T-helper 1 cell treated with Interleukin-12 subunit alpha and Interleukin-12 subunit beta and Interleukin-4 antibody, amounts not matched to agents 30 ng/mL and 1 ng/mL, for 36 hours (primary cell): ENCODE data around the gene QPRT. TPM values are rescaled to one million over a fixed set of nuclear protein-coding genes. Genes with fewer than 3 reads are reported as not detected.
"Not testable (repeated sequence)": the region's sequence is repeated elsewhere in the genome, so short reads cannot be mapped to it uniquely, and the experiment has no call there.

Experiments used
- intact Hi-C: fragments of 100-400 bp; cut with micrococcal nuclease; formaldehyde crosslinking; loops from one replicate; pipeline ENCODE4 v1.15.1; 2024
- total RNA-seq: library from RNA; stranded (reverse); gene quantifications from 2 replicates; pipeline ENCODE4 v1.2.3, GENCODE V29; 2022

Gene QPRT
- total RNA-seq, 1 donor from 2014 or later = 8.0 TPM

DNA sequence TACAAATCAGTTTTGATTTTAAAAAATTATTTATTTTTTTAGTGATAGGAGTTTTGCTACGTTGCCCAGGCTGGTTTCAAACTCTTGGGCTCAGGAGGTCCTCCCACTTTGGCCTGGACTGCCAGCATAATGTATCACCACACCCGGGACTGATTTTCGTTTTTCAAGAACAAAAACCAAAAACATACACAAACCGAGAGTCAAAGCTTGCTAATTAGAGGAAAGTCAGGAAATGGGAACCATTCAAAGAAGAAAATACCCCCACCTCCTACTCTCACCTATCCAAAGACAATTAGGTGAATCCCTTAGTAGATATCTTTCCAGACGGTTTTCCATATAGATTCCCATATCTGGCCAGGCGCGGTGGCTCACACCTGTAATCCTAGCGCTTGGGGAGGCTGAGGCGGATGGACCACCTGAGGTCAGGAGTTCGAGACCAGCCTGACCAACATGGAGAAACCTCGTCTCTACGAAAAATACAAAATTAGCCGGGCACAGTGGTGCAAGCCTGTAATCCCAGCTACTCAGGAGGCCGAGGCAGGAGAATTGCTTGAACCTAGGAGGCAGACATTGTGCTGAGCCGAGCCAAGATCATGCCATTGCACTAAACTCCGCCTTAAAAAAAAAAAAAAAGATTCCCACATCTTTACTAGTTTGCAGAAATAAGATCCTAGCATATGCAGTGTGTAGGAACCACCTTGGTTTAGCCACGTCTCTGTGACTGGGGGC is 16.8 kb upstream of the QPRT start:
- intact Hi-C loops = loop anchor here (5.0 kb wide), 1 partner anchor 35 kb away; no protein-coding TSS in a partner anchor

DNA sequence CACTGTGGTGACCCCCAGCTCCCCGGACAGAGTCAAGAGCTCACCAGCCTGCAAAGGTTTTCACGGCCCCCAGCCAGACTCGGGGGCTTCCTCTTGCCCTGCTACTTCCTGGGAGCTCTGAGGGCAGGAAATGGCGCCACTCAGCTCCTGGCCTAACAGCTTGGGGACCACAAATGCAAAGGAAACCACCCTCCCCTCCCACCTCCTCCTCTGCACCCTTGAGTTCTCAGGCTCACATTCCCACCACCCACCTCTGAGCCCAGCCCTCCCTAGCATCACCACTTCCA is 16.3 kb upstream of the QPRT start:
- intact Hi-C loops = loop anchor here (1.0 to 5.0 kb wide), 3 partner anchors 21 to 67 kb away; no protein-coding TSS in a partner anchor

DNA sequence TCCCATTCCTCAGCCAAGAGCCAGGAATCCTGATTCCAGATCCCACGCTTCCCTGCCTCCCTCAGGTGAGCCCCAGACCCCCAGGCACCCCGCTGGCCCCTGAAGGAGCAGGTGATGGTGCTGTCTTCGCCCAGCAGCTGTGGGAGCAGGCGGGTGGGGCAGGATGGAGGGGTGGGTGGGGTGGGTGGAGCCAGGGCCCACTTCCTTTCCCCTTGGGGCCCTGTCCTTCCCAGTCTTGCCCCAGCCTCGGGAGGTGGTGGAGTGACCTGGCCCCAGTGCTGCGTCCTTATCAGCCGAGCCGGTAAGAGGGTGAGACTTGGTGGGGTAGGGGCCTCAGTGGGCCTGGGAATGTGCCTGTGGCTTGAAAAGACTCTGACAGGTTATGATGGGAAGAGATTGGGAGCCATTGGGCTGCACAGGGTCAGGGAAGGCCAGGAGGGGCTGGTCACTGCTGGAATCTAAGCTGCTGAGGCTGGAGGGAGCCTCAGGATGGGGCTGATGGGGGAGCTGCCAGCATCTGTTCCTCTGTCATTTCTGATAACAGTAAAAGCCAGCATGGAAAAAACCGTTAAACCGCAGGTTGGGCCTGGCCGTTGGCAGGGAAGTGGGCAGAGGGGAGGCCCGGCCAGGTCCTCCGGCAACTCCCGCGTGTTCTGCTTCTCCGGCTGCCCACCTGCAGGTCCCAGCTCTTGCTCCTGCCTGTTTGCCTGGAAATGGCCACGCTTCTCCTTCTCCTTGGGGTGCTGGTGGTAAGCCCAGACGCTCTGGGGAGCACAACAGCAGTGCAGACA is 15.8 kb upstream of the QPRT start, which contains the start of gene SPN:
Gene SPN, plus strand, starts transcription at position 232 of the 791 bp plus-strand sequence. Its CDS starts 482 bp downstream, at position 714.
- intact Hi-C loops = loop anchor here (1.0 to 5.0 kb wide), 3 partner anchors 22 to 68 kb away; no protein-coding TSS in a partner anchor

DNA sequence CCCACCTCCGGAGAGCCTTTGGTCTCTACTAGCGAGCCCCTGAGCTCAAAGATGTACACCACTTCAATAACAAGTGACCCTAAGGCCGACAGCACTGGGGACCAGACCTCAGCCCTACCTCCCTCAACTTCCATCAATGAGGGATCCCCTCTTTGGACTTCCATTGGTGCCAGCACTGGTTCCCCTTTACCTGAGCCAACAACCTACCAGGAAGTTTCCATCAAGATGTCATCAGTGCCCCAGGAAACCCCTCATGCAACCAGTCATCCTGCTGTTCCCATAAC is 15.2 kb upstream of the QPRT start:
- intact Hi-C loops = loop anchor here (1.0 to 5.0 kb wide), 4 partner anchors 22 to 68 kb away; no protein-coding TSS in a partner anchor

DNA sequence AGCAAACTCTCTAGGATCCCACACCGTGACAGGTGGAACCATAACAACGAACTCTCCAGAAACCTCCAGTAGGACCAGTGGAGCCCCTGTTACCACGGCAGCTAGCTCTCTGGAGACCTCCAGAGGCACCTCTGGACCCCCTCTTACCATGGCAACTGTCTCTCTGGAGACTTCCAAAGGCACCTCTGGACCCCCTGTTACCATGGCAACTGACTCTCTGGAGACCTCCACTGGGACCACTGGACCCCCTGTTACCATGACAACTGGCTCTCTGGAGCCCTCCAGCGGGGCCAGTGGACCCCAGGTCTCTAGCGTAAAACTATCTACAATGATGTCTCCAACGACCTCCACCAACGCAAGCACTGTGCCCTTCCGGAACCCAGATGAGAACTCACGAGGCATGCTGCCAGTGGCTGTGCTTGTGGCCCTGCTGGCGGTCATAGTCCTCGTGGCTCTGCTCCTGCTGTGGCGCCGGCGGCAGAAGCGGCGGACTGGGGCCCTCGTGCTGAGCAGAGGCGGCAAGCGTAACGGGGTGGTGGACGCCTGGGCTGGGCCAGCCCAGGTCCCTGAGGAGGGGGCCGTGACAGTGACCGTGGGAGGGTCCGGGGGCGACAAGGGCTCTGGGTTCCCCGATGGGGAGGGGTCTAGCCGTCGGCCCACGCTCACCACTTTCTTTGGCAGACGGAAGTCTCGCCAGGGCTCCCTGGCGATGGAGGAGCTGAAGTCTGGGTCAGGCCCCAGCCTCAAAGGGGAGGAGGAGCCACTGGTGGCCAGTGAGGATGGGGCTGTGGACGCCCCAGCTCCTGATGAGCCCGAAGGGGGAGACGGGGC is 14.7 kb upstream of the QPRT start:
- intact Hi-C loops = loop anchor here (1.0 to 5.0 kb wide), 2 partner anchors 37 to 51 kb away; no protein-coding TSS in a partner anchor

DNA sequence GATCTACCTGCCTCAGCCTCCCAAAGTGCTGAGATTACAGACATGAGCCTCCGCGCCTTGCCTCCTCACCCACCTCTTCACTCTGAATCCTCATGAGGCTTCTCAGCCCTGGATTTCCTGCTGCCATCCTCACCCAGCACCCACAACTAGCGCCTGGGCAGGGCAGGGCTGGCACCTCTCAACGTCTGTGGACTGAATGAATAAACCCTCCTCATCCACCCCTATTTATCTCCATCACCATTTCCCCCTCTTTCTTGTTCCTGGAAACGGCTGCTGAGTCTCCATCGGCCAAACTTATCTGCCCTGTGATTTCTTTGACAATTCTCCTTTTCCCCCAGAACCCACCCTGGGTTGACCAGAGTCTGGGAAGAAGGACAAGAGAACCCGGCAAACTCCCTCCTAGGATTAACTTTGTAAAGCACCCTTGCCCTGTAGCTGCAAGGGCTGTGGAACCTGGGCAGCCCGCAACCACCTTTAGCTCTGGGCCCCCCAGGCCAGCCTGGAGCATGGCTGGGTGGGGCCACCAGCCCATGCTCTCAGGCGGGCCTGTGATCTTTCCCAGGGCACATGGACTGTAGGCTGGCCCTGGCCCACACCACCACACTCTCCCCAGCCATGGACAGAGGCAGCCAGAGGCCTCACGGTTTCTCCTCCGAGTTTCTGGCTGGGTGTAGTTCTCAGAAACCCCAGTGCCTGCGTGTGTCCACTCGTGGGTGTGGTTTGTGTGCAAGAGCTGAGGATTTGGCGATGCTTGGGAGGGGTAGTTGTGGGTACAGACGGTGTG is 13.5 kb upstream of the QPRT start:
- intact Hi-C loops = loop anchor here (1.0 kb wide), 1 partner anchor 11 kb away; no protein-coding TSS in a partner anchor

DNA sequence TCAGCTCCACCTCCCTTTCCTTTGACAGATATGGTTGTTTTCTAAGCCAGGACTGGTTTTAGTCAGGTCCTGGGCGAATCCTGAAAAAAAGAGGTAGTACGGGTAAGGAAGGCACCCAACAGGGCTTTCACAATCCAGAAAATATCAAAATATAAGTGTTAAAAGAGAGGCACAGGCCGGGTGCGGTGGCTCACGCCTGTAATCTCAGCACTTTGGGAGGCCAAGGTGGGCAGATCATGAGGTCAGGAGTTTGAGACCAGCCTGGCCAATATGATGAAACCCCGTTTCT is 11.7 kb upstream of the QPRT start:
- intact Hi-C loops = not testable (repeated sequence)

DNA sequence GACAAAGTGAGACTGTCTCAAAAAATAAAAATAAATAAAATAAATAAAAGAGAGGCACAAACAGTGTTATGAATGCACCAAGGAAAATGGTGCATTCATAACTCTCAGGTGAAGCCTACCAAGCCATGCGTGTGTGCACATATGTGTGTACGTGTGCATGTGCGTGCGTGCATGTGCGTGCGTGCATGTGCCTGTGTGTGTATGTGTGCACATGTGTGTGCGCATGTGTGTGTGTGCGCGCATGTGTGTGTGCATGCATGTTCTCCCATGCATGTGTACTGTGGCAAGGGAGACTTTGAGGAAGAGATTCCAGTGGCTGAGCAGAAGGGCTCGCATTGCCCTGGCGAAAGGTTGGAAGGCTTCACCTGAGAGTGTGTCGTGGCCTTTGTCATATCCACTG is 11.2 kb upstream of the QPRT start:
- intact Hi-C loops = no loop called here

DNA sequence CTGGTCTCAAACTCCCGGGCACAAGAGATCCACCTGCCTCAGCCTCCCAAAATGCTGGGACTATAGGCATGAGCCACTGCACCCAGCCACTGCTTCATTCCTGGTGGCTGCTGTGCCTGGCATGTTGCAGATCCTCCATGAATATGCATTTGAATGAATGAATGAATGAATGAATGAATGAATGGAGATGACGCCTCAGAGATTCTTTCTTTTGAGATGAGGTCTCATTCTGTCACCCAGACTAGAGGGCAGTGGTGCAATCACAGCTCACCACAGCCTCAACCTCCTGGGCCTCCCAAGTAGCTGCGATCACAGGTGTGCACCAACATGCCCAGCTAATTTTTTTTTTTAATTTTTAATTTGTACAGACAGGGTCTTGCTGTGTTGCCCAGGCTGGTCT is 10.7 kb upstream of the QPRT start:
- intact Hi-C loops = no loop called here

DNA sequence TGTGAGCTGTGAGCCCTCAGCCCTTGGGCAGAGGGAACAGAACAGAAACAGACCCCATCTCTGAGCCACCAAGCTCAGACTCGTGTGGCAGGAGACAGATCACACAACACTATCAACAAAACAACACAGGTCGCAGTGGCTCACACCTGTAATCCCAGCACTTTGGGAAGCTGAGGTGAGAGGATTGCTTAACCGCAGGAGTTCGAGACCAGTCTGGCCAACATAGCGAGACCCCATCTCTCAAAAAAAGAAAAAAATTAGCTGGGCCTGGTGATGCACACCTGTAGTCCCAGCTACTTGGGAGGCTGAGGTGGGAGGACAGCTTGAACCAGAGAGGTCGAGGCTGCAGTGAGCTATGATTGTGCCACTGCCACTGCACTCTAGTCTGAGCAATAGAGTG is 5.5 kb upstream of the QPRT start:
- intact Hi-C loops = no loop called here

DNA sequence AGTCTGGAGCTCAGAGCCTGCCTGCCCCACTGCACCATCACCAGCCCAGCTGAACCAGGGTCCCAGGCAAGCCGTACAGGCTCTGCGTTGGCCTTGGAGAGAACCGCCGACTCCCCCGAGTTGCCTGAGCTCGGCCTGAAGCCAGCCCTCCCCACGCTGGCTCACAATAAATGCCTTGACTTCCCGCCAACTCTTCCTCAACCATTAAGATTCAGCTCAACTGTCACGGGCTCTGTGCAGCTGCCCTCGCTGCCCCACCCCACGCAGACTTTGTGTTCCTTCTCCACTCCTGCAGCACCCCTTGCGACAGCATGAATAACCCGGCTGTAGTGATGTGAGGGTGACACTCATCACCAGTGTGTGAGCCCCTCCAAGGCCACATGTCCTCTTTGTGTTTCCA is 4.8 kb upstream of the QPRT start:
- intact Hi-C loops = no loop called here

DNA sequence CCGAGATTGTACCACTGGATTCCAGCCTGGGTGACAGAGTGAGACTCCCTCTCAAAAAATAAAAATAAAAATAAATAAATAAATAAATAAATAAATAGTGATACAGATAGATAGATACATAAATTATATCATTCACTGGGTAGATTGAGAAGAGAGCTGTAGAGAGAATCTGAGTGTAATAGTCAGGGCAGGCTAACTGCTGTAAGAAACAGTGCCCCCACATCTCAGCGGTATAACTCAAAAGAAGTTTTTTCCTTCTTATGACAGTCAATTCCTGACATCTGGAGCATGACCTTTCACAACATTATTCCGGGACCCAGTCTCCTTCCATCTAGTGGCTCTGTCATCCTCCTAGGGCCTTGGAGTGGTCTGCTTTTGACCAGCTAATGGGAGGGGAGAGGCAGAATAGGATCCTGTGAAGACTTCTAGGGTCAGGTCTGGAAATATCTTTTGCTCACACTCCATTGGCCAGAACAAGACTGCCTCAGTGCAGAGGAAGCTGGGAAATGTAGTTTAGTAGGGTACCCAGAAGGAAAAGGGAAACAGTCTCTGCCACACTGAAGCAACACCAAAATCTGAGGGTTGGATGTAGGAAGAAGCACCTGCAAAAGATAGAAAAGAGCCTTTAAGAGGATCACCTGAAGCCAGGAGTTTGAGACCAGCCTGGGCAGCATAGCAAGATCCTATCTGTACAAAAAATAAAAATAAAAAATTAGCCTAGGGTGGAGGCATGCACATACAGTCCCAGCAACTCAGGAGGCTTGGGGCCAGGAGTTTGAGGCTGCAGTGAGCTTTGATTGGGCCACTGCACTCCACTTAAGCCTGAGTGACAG is 3.0 kb upstream of the QPRT start:
- intact Hi-C loops = loop anchor here (1.0 kb wide), 1 partner anchor 10 kb away; no protein-coding TSS in a partner anchor

DNA sequence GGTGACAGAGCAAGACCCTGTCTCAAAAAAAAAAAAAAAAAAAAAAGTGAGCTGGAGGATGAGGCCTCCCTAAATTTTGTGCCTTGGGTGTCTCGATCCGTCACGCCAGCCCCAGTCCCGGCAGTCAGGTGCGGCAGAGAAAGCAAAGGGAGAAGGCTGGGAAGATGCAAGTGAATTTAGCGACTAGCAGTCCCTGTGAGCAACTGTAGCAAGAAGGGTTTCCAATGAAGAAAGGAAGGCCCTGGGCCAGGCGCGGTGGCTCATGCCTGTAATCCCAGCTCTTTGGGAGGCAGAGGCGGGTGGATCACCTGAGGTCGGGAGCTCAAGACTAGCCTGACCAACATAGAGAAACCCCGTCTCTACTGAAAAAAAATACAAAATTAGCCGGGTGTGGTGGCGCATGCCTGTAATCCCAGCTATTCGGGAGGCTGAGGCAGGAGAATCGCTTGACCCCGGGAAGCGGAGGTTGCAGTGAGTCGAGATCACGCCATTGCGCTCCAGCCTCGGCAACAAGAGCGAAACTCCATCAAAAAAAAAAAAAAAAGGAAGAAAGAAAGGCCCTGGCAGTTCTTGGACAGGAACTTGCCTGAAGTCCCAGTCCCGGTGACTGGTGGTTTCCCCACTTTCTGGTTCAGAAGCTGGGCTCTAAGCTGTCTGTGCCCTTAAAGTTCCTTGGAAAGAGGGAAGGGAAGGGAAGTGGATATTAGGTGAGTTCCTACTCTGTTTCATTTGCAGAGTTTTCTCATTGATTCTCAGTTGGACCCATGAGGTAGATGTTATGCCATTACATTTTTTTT is 1.8 kb upstream of the QPRT start:
- intact Hi-C loops = loop anchor here (1.0 kb wide), 1 partner anchor 11 kb away; no protein-coding TSS in a partner anchor

DNA sequence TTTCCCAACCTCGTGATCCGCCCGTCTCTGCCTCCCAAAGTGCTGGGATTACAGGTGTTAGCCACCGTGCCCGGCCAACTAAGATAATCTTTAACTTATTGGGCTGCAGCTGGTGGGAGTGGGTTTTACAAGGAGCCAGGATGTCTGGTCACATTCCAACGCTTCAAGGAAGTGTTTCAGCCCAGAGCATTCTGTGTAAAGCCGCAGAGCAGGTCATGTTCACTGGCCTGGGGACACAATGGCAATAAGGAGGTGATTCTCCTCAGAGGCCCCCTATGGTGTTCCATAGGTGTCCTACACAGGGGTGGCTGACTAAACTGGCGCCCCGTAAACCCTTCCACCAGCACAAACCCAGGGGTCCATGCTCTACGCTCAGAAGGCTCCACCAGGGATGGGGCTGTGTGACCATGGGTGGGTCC is 1.2 kb downstream of the QPRT start:
- intact Hi-C loops = no loop called here

DNA sequence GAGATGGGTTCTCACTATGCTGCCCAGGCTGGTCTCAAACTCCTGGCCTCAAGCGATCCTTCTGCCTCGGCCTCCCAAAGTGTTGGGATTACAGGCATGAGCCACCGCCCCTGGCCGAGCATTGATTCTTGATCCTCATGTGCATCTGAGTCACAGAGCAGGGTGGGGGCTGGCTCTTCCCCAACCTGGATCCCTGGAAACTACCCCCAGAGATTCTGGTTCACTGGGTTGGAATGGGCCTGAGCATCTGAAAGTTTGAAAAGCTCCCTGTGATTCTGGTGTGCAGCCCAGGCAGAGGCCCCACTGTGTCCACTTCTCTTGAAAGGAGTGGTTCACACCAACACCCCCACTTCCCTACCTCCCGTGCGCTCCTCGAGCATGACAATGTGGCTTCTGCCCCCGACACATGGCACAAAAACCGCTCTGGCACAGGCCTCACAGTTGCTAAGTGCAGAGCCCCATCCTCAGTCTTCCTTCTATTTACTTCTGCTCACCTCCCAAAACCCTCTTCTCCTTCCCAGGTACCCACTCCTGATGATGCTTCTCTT is 4.6 kb downstream of the QPRT start:
- intact Hi-C loops = no loop called here

DNA sequence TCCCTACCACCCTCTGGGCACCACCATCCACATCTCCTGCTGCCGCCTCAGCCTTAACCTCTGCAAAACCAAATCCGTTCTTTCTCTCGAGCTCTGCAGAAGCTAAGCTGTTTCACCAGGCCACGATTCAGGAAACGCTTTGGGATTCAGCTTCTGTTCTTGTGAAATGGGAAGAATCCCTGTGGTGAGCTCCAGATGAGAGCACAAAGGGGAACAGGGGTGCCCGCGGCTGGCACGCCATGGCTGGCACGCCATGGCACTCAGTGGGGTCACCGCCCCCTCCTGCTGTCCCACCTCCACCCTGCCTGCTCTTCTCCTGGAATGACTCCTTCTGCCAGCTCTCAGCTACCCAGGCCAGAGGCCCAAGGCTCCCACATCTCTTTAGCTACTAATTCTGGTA is 5.7 kb downstream of the QPRT start:
- intact Hi-C loops = no loop called here

DNA sequence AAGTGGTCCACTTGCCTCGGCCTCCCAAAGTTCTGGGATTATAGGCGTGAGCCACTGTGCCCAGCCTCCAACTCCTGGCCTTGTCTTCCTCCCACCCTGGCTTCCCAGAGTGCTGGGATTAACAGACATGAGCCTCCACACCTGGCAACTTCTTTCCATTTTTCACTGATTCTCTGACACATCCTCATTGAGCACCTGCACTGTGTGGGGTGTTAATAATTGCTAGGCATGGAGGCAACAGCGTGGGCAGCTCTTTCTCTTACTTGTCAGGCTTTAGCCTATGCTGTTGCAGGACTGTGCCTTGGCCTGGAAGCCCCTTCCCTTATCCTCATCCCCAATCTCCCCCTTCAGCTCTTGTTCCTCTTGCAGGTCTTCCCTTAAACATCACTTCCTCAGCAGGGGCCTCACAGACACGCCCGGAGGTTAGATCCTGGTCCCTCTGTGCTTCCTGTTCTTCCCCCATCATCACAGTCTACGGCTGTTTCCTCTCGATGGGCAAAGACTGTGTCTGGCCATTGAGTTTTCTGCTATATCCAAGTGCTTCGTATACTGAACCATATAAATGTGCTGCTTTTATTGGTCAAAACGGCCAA is 7.9 kb downstream of the QPRT start:
- intact Hi-C loops = no loop called here

DNA sequence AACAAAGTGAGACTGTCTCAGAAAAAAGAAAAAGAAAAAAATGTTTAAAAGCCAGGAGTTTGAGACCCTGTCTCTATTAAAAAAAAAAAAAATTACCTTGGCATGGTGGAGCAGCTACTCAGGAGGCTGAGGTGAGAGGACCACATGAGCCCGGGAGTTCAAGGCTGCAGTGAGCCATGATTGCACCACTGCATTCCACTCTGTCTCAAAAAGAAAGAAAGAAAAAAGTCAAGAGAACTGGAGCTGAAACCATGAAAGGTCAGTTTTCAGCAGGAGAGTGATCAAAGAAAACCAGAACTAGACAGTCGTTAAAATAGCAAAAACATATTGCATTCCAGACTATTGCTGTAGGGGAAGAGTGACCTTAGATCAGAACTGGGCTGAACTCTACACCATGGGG is 8.8 kb downstream of the QPRT start:
- intact Hi-C loops = no loop called here

DNA sequence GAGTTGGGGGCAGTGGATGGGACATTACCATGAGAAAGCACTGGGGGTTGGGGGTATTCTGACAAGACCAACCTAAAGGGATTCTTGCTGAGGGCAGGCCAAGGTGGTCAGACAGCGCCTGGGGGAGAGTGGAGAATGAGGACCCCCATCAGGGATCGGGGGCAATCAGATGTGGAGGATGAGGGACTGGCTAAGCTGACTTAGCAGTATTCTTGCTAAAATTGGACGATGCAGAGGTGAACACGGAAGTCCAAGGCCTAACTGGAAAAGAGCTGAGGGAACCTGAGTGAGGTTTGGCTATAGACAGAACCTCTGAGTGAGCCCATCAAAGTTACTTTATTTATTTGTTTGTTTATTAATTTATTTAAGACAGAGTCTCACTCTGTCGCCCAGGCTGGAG is 9.2 kb downstream of the QPRT start:
- intact Hi-C loops = no loop called here
